Tibial nerve (tissue), 4 donors: ENCODE data around the gene APP. TPM values are rescaled to one million over a fixed set of nuclear protein-coding genes. Genes with fewer than 3 reads are reported as not detected.

Experiments used
- DNase-seq, 2 donors: peaks; one replicate each; pipeline ENCODE4 v3.0.0-alpha.2; 2019; ENCODE audit warnings: low spot score in 2 of 2
- H3K27ac ChIP-seq, 4 donors: fragments of 200-600 bp; sonication (generic) in 3 of 4; one replicate each; pipeline ENCODE4 v1.5.1; 2017 to 2019; ENCODE audit warnings: mild to moderate bottlenecking in 1 of 4
- H3K27me3 ChIP-seq, 2 donors: fragments of 200-600 bp; sonication (generic) in 1 of 2; one replicate each; pipeline versions ENCODE4 v1.5.1 to v1.6.0; 2017 to 2019
- H3K36me3 ChIP-seq, 3 donors: fragments of 200-600 bp; sonication (generic); one replicate each; pipeline ENCODE4 v1.5.1; 2018 to 2019
- H3K4me1 ChIP-seq, 4 donors: fragments of 200-600 bp; sonication (generic) in 3 of 4; one replicate each; pipeline ENCODE4 v1.5.1; 2017 to 2019
- H3K4me3 ChIP-seq, 4 donors: fragments of 200-600 bp; sonication (generic) in 3 of 4; one replicate each; pipeline ENCODE4 v1.5.1; 2017 to 2019; ENCODE audit warnings: mild to moderate bottlenecking in 1 of 4, moderate library complexity in 1 of 4
- H3K9me3 ChIP-seq, 4 donors: fragments of 200-600 bp; sonication (generic) in 3 of 4; one replicate each; pipeline ENCODE4 v1.5.1; 2017 to 2019
- CTCF ChIP-seq, 5 experiments: fragments of 200-600 bp in 3 of 5; fragments of 450-650 bp in 2 of 5; sonication (generic) in 3 of 5; IDR thresholded peaks; one replicate each; pipeline ENCODE4 v1.5.1; 2016 to 2019; ENCODE audit warnings: antibody characterized with exemption in 5 of 5, mild to moderate bottlenecking in 3 of 5, moderate library complexity in 2 of 5
- EP300 ChIP-seq, 2 donors: sonication (generic); formaldehyde crosslinking; IDR thresholded peaks; one replicate each; pipeline ENCODE4 v1.6.1; 2017; ENCODE audit warnings: antibody characterized with exemption in 2 of 2, mild to moderate bottlenecking in 1 of 2
- POLR2A ChIP-seq, 2 donors: fragments of 450-650 bp; IDR thresholded peaks; one replicate each; pipeline ENCODE4 v1.6.1; 2017; ENCODE audit warnings: antibody characterized with exemption in 2 of 2, mild to moderate bottlenecking in 2 of 2, moderate library complexity in 2 of 2
- WGBS, 2 donors: methylation state at CpG; one replicate each; pipeline ENCODE4 v1.1.5; 2018; 5-methylcytosine and 5-hydroxymethylcytosine counted together
- total RNA-seq, 4 donors: library from RNA; depleted of rRNA; stranded (reverse); fragments of >200 nt; gene quantifications; one replicate each; pipeline ENCODE4 v1.1.0, GENCODE V29; 2016

APP gene
- total RNA-seq, 4 donors from 2014 or later = 271 to 327 (median 293) TPM

GRCh38 chr21:25905126-25905525, 265.4 kb downstream of the APP start:
- Histone ChIP-seq H3K36me3 (no peaks in the 10 kb centered on the region), H3K27me3 (no peaks in the 10 kb centered on the region), H3K4me1 (peaks cover 0 to 46% (median 11%) of the 10 kb centered on the region in 4 donors), H3K27ac (peak overlapping the region in 2 of 4 donors; percentile 0 to 36), H3K4me3 (no peak overlapping the region), H3K9me3 (no peaks in the 10 kb centered on the region)
- TF ChIP-seq EP300 (IDR thresholded peaks at IDR 0.05) (no peak), CTCF (IDR thresholded peaks at IDR 0.05) (no peak), POLR2A (IDR thresholded peaks at IDR 0.05) (no peak)
- 74 to 85% methylated on average over 6 of the region's 6 CpGs for WGBS, 2 donors
- no peak for DNase-seq

GRCh38 chr21:25904044-25904695, 266.4 kb downstream of the APP start:
- 76 to 90% methylated on average over 1 of the region's 1 CpG for WGBS, 2 donors
- H3K27ac ChIP-seq = no peak overlapping the region

GRCh38 chr21:25903607-25904006, 267.0 kb downstream of the APP start:
- DNase-seq = no peak
- Histone ChIP-seq H3K27me3 (no peaks in the 10 kb centered on the region), H3K4me1 (peaks cover 0 to 46% (median 11%) of the 10 kb centered on the region in 4 donors), H3K4me3 (no peak overlapping the region), H3K27ac (no peak overlapping the region), H3K9me3 (no peaks in the 10 kb centered on the region), H3K36me3 (peaks cover 0 to 7% (median 0%) of the 10 kb centered on the region in 3 donors)
- no peak for TF ChIP-seq CTCF (IDR thresholded peaks at IDR 0.05)
- TF ChIP-seq POLR2A (IDR thresholded peaks at IDR 0.05) = no peak
- no peak for TF ChIP-seq EP300 (IDR thresholded peaks at IDR 0.05)
- WGBS, 2 donors = 64 to 74% methylated on average over 5 of the region's 5 CpGs

More at GRCh38 chr21:25904044-25904695, 266.4 kb downstream of the APP start:
- TF ChIP-seq POLR2A (IDR thresholded peaks at IDR 0.05) (no peak), EP300 (IDR thresholded peaks at IDR 0.05) (no peak)
- no peak overlapping the region for H3K4me3 ChIP-seq
- H3K4me1 ChIP-seq = peaks cover 0 to 46% (median 11%) of the 10 kb centered on the region in 4 donors
- no peaks in the 10 kb centered on the region for H3K27me3 ChIP-seq
- H3K36me3 ChIP-seq = peaks cover 0 to 2% (median 0%) of the 10 kb centered on the region in 3 donors
- DNase-seq = no peak
- H3K9me3 ChIP-seq = no peaks in the 10 kb centered on the region

- DNase-seq = no peak
- Histone ChIP-seq H3K27me3 (no peaks in the 10 kb centered on the region), H3K9me3 (no peaks in the 10 kb centered on the region), H3K36me3 (peaks cover 0 to 11% (median 0%) of the 10 kb centered on the region in 3 donors), H3K4me3 (no peak overlapping the region), H3K4me1 (peaks cover 0 to 30% (median 7%) of the 10 kb centered on the region in 4 donors), H3K27ac (no peak overlapping the region)
- 68 to 76% methylated on average over 2 of the region's 2 CpGs for WGBS, 2 donors
- TF ChIP-seq CTCF (IDR thresholded peaks at IDR 0.05) (no peak), EP300 (IDR thresholded peaks at IDR 0.05) (no peak), POLR2A (IDR thresholded peaks at IDR 0.05) (no peak)
Observed at GRCh38 chr21:25901330-25901979, 269.1 kb downstream of the APP start.

GRCh38 chr21:25898671-25899070, 271.9 kb downstream of the APP start:
- DNase-seq = no peak
- no peaks in the 10 kb centered on the region for H3K27me3 ChIP-seq
- H3K4me1 ChIP-seq = peaks cover 0 to 23% (median 1%) of the 10 kb centered on the region in 4 donors
- H3K9me3 ChIP-seq = no peaks in the 10 kb centered on the region
- peak overlapping the region in 1 of 4 donors; percentile 42 for H3K27ac ChIP-seq
- peaks cover 0 to 24% (median 0%) of the 10 kb centered on the region in 3 donors for H3K36me3 ChIP-seq
- H3K4me3 ChIP-seq = no peak overlapping the region
- 76 to 81% methylated on average over 3 of the region's 3 CpGs for WGBS, 2 donors
- TF ChIP-seq CTCF (IDR thresholded peaks at IDR 0.05) = no peak
- no peak for TF ChIP-seq POLR2A (IDR thresholded peaks at IDR 0.05)
- peak in 1 of 2 donors; percentile 30 for TF ChIP-seq EP300 (IDR thresholded peaks at IDR 0.05)
